GM19023 (cell line): ENCODE data around the gene EEF1A1.
"Not testable (repeated sequence)": the region's sequence is repeated elsewhere in the genome, so short reads cannot be mapped to it uniquely, and the experiment has no call there.

ENCODE experiments used
- ATAC-seq: cut with Tn5 transposase; IDR thresholded peaks from one replicate; pipeline ENCODE4 v1.9.1; 2021; ENCODE audit warnings: mild to moderate bottlenecking, moderate library complexity; ENCODE audit not compliant: unreplicated experiment

Gene EEF1A1

GRCh38 chr6:73520688-73521350 lies at the start of gene EEF1A1:
Gene EEF1A1, minus strand, starts transcription at chr6:73521032. Its CDS starts 1,006 bp downstream, at chr6:73520026.
- peak; percentile 56 for ATAC-seq

- no peak for ATAC-seq
Observed at GRCh38 chr6:73569121-73569520, 48.3 kb upstream of the EEF1A1 start.

- ATAC-seq: no peak
Observed at GRCh38 chr6:73566954-73567591, 46.2 kb upstream of the EEF1A1 start.

GRCh38 chr6:73566486-73566871 lies 45.6 kb upstream of the EEF1A1 start:
- ATAC-seq: not testable (repeated sequence)

- ATAC-seq: no peak
Observed at GRCh38 chr6:73565767-73566485, 45.1 kb upstream of the EEF1A1 start.

GRCh38 chr6:73564578-73565345 lies 43.9 kb upstream of the EEF1A1 start:
- no peak for ATAC-seq

GRCh38 chr6:73562558-73562957 lies 41.7 kb upstream of the EEF1A1 start:
- ATAC-seq: no peak

- no peak for ATAC-seq
Observed at GRCh38 chr6:73560853-73561407, 40.1 kb upstream of the EEF1A1 start.

GRCh38 chr6:73560182-73560732 lies 39.4 kb upstream of the EEF1A1 start:
- no peak for ATAC-seq

GRCh38 chr6:73559399-73559794 lies 38.6 kb upstream of the EEF1A1 start:
- not testable (repeated sequence) for ATAC-seq

- ATAC-seq: no peak
Observed at GRCh38 chr6:73558624-73559398, 38.0 kb upstream of the EEF1A1 start.

- no peak for ATAC-seq
Observed at GRCh38 chr6:73556836-73557235, 36.0 kb upstream of the EEF1A1 start.

GRCh38 chr6:73555380-73555949 lies 34.6 kb upstream of the EEF1A1 start:
- not testable (repeated sequence) for ATAC-seq

- ATAC-seq: not testable (repeated sequence)
Observed at GRCh38 chr6:73551115-73551514, 30.3 kb upstream of the EEF1A1 start.

- ATAC-seq: no peak
Observed at GRCh38 chr6:73548458-73549446, 27.9 kb upstream of the EEF1A1 start.

- no peak for ATAC-seq
Observed at GRCh38 chr6:73547036-73547435, 26.2 kb upstream of the EEF1A1 start.

GRCh38 chr6:73542891-73543290 lies 22.1 kb upstream of the EEF1A1 start:
- ATAC-seq: no peak

- not testable (repeated sequence) for ATAC-seq
Observed at GRCh38 chr6:73542481-73542880, 21.6 kb upstream of the EEF1A1 start.
